Neural crest cell (in vitro differentiated cells): ENCODE measurements around the gene SPRED1. TPM values are rescaled to one million over a fixed set of nuclear protein-coding genes. Genes with fewer than 3 reads are reported as not detected.
A peak's percentile ranks its signal among the peaks of the same experiment; 100 is the strongest.

Source experiments
- DNase-seq: peaks from one replicate; pipeline ENCODE4 v3.0.0; 2021; ENCODE audit warnings: low read depth, mixed read lengths, low spot score
- H3K27ac Mint-ChIP-seq: one replicate; pipeline ENCODE4 v1.8.0; 2021; ENCODE audit warnings: mild to moderate bottlenecking, mixed read lengths; ENCODE audit not compliant: unreplicated experiment
- H3K27me3 Mint-ChIP-seq: 2 replicates; pipeline ENCODE4 v1.8.0; 2021; ENCODE audit warnings: low read depth, mild to moderate bottlenecking, mixed read lengths
- H3K36me3 Mint-ChIP-seq: 2 replicates; pipeline ENCODE4 v1.8.0; 2021; ENCODE audit warnings: low read depth, mild to moderate bottlenecking, mixed read lengths
- H3K4me1 Mint-ChIP-seq: 2 replicates; pipeline ENCODE4 v1.8.0; 2021; ENCODE audit warnings: mixed read lengths
- H3K4me3 Mint-ChIP-seq: one replicate; pipeline ENCODE4 v1.8.0; 2021; ENCODE audit warnings: mild to moderate bottlenecking, mixed read lengths
- H3K9me3 Mint-ChIP-seq: 2 replicates; pipeline ENCODE4 v1.8.0; 2021; ENCODE audit warnings: mixed read lengths
- CTCF ChIP-seq: fragments of 200-600 bp; sonication (generic); conservative IDR thresholded peaks from 2 replicates; pipeline ENCODE4 v1.5.0; 2021; ENCODE audit warnings: antibody characterized with exemption, mild to moderate bottlenecking
- total RNA-seq: library from RNA; stranded (reverse); gene quantifications from 2 replicates; pipeline ENCODE4 v1.2.1, GENCODE V29; 2021

SPRED1 gene
- total RNA-seq, 1 donor from 2014 or later: 44.2 TPM

DNA sequence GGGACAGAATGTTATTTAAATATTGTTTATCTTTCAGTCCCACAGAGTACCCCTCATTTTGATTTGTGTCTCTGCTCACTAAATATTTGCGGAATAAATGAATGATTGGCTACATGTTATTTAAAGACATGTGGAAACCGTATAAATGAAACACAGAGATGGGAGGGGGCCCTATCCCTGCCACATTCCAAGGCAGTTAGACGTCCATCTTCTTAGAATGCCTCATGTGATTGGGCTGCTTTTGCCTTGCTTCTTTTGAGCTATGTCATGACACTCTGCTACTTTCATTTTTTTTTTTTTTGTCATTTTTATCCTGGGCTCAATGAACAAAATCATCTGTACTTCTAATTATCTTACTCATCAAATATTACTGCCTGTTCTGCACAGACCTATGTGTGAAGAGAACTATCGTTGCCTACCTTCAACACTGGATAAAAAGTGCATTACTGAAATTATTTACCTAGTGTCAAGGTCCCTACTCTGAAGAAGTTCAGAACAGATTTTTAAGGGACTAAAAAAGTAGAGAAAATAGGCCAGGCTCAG, 117.4 kb downstream of the SPRED1 start:
- no peak for DNase-seq
- Mint-ChIP-seq H3K4me1 (peaks cover 8% of the 10 kb centered on the region), H3K27me3 (no peaks in the 10 kb centered on the region), H3K9me3 (peaks cover 10% of the 10 kb centered on the region), H3K36me3 (no peaks in the 10 kb centered on the region), H3K27ac (no peak overlapping the region), H3K4me3 (no peak overlapping the region)
- no peak for TF ChIP-seq CTCF

DNA sequence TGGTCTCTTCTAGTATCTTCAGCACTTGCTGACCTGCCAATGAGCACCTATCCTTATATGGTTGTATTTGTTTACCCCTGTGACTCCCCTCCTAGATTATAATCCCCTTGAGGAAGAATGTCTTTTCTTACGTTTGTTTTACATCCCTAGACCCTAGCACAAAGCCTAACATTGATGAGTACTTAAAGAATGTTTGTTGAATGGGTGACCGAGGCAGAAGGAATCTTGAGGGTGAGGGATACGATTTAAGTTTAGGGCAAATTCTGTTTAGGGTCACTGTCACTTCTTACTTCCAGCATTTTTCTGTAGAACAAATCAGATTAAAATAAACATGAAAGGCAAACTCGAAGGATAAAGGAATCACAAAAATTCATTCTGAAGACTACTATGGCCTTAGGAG, 120.4 kb downstream of the SPRED1 start:
- DNase-seq: no peak
- H3K4me1 Mint-ChIP-seq: peaks cover 13% of the 10 kb centered on the region
- H3K9me3 Mint-ChIP-seq: peaks cover 10% of the 10 kb centered on the region
- no peak for TF ChIP-seq CTCF
- H3K27ac Mint-ChIP-seq: no peak overlapping the region
- no peaks in the 10 kb centered on the region for H3K27me3 Mint-ChIP-seq
- no peak overlapping the region for H3K4me3 Mint-ChIP-seq
- H3K36me3 Mint-ChIP-seq: no peaks in the 10 kb centered on the region

- DNase-seq: no peak
- Mint-ChIP-seq H3K36me3 (no peaks in the 10 kb centered on the region), H3K27me3 (no peaks in the 10 kb centered on the region), H3K9me3 (peaks cover 10% of the 10 kb centered on the region), H3K27ac (no peak overlapping the region), H3K4me1 (peaks cover 15% of the 10 kb centered on the region), H3K4me3 (no peak overlapping the region)
- no peak for TF ChIP-seq CTCF
Observed at GRCh38 chr15:38374029-38374428, 121.4 kb downstream of the SPRED1 start.

GRCh38 chr15:38374556-38374955, 121.9 kb downstream of the SPRED1 start:
- Mint-ChIP-seq H3K9me3 (peaks cover 10% of the 10 kb centered on the region), H3K4me1 (peaks cover 15% of the 10 kb centered on the region), H3K36me3 (no peaks in the 10 kb centered on the region), H3K27me3 (no peaks in the 10 kb centered on the region), H3K27ac (no peak overlapping the region), H3K4me3 (no peak overlapping the region)
- no peak for TF ChIP-seq CTCF
- no peak for DNase-seq

DNA sequence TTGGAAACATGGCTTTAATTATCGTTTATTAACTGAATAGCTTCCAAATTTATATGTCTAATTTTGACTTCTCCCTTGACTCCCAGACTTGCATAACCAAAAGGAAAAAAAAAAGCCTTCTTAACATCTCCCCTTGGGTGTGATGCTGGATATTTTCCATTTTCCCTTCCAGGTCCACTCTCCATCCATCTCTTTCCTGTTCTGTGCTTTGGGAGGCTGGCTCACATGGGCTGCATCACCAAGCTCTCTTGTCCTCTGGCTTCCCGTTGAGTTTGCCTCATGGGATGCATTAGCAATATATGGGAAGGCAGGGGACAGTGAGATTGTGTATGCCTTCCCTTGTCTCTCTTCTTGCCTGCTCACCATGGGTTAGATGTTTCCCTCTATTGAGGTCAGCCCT, 123.4 kb downstream of the SPRED1 start:
- Mint-ChIP-seq H3K27ac (peak overlapping the region; percentile 14), H3K27me3 (no peaks in the 10 kb centered on the region), H3K36me3 (no peaks in the 10 kb centered on the region), H3K9me3 (peaks cover 10% of the 10 kb centered on the region), H3K4me1 (peaks cover 15% of the 10 kb centered on the region), H3K4me3 (no peak overlapping the region)
- TF ChIP-seq CTCF: no peak
- DNase-seq: no peak
